Esophagus muscularis mucosa (tissue), 4 donors: ENCODE results near the gene POU5F1. TPM values are rescaled to one million over a fixed set of nuclear protein-coding genes. Genes with fewer than 3 reads are reported as not detected.
A peak's percentile ranks its signal among the peaks of the same experiment; 100 is the strongest.

ENCODE experiments used
- DNase-seq: peaks from one replicate; pipeline ENCODE4 v3.0.0-alpha.2; 2017; ENCODE audit errors: extremely low spot score
- H3K27ac ChIP-seq, 4 donors: fragments of 200-600 bp; sonication (generic); replicated peaks in 1 of 4; 1 replicate in 3 of 4; 2 replicates in 1 of 4; pipeline ENCODE4 v1.5.1; 2016 to 2019; ENCODE audit warnings: mild to moderate bottlenecking in 1 of 4
- H3K27me3 ChIP-seq, 4 donors: fragments of 200-600 bp; sonication (generic); one replicate each; pipeline versions ENCODE4 v1.5.1 to v1.6.0; 2016 to 2019
- H3K36me3 ChIP-seq, 4 donors: fragments of 200-600 bp; sonication (generic); one replicate each; pipeline ENCODE4 v1.5.1; 2016 to 2019
- H3K4me1 ChIP-seq, 4 donors: fragments of 200-600 bp; sonication (generic); one replicate each; pipeline ENCODE4 v1.5.1; 2016 to 2019
- H3K4me3 ChIP-seq, 4 donors: fragments of 200-600 bp; sonication (generic); 1 replicate in 2 of 4; 2 replicates in 2 of 4; pipeline ENCODE4 v1.5.1; 2016 to 2019; ENCODE audit warnings: mild to moderate bottlenecking in 4 of 4, moderate library complexity in 1 of 4
- H3K9me3 ChIP-seq, 4 donors: fragments of 200-600 bp; sonication (generic); 1 replicate in 3 of 4; 2 replicates in 1 of 4; pipeline ENCODE4 v1.5.1; 2016 to 2019
- EP300 ChIP-seq: sonication (generic); formaldehyde crosslinking; IDR thresholded peaks from one replicate; pipeline ENCODE4 v1.6.1; 2017; ENCODE audit warnings: antibody characterized with exemption
- POLR2A ChIP-seq: fragments of 450-650 bp; IDR thresholded peaks from one replicate; pipeline ENCODE4 v1.6.1; 2017; ENCODE audit warnings: antibody characterized with exemption, moderate library complexity, mild to moderate bottlenecking, low read depth
- POLR2AphosphoS5 ChIP-seq, 2 donors: sonication (generic); formaldehyde crosslinking; IDR thresholded peaks; one replicate each; pipeline ENCODE4 v1.6.1; 2017; ENCODE audit warnings: antibody characterized with exemption in 2 of 2
- WGBS: methylation state at CpG from one replicate; pipeline ENCODE4 v1.1.5; 2018; 5-methylcytosine and 5-hydroxymethylcytosine counted together
- intact Hi-C: fragments of 100-400 bp; cut with DNase I; formaldehyde crosslinking; loops from one replicate; pipeline ENCODE4 v1.15.1; 2023
- total RNA-seq, 4 donors: library from RNA; depleted of rRNA; stranded (reverse); fragments of >200 nt; gene quantifications; one replicate each; pipeline versions ENCODE4 v1.1.0 to v1.2.1, GENCODE V29; 2016
- TF ChIP-seq, protein P1 (sequence below), 3 experiments: fragments of 200-600 bp in 2 of 3; fragments of 450-650 bp in 1 of 3; sonication (generic) in 2 of 3; IDR thresholded peaks; one replicate each; pipeline ENCODE4 v1.5.1; 2017 to 2019; ENCODE audit warnings: antibody characterized with exemption in 3 of 3, mild to moderate bottlenecking in 2 of 3, moderate library complexity in 1 of 3

POU5F1 gene
- total RNA-seq, 4 donors from 2014 or later, result 1.3 TPM; not detected in 3

GRCh38 chr6:31158863-31159855 lies 11.3 kb downstream of the POU5F1 start:
- Histone ChIP-seq H3K4me1 (peaks cover 16 to 28% (median 26%) of the 10 kb centered on the region in 4 donors), H3K36me3 (peaks cover 4 to 33% (median 26%) of the 10 kb centered on the region in 4 donors), H3K27ac (peak overlapping the region; percentile 77 to 84 (median 81)), H3K9me3 (no peaks in the 10 kb centered on the region), H3K27me3 (no peaks in the 10 kb centered on the region), H3K4me3 (peak overlapping the region; percentile 60 to 71 (median 69))
- 9% methylated on average over 21 of the region's 35 CpGs for WGBS
- TF ChIP-seq EP300 (no peak), POLR2A (no peak), POLR2AphosphoS5 (IDR thresholded peaks at IDR 0.05) (no peak)
- TF ChIP-seq, protein P1, sequence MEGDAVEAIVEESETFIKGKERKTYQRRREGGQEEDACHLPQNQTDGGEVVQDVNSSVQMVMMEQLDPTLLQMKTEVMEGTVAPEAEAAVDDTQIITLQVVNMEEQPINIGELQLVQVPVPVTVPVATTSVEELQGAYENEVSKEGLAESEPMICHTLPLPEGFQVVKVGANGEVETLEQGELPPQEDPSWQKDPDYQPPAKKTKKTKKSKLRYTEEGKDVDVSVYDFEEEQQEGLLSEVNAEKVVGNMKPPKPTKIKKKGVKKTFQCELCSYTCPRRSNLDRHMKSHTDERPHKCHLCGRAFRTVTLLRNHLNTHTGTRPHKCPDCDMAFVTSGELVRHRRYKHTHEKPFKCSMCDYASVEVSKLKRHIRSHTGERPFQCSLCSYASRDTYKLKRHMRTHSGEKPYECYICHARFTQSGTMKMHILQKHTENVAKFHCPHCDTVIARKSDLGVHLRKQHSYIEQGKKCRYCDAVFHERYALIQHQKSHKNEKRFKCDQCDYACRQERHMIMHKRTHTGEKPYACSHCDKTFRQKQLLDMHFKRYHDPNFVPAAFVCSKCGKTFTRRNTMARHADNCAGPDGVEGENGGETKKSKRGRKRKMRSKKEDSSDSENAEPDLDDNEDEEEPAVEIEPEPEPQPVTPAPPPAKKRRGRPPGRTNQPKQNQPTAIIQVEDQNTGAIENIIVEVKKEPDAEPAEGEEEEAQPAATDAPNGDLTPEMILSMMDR (IDR thresholded peaks at IDR 0.05), result no peak
- intact Hi-C loops, result no loop called here
- DNase-seq, result no peak

DNA sequence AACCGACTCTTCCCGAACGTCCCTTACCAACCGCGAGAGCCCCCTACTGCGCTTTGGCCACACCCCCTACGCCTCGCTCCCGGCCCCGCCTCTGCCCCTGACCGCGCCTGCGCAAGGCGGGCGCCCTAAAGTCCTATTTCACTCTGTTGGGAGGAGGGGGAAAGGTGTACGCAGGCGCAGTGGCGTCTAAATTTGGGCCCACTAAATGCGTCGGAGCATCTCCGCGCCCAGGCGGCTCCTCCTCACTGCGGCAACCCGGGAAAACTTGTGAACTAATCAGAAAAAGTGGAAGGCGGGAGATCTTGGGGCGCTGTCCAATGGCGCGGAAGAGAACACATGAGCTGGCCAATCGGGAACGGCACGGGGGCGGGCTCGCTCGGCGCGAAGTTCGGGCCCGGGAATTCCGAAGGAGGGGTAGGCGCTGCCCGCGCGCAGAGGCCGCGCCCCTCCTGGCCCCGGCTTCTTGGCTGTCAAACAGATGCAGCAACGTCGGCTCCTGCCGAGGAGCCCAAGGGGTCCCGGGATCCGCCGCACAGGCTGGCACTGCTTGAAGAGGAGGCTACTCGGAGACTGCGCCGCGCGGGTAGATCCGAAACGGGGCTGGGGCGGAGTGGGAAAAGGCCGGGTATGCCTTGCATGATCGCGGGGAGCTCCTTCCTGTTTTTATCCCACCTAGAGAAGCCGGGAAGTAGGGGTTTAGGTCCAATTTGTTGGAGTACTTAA lies 12.2 kb downstream of the POU5F1 start, which contains the start of gene TCF19:
Gene TCF19 (plus strand): TSS at position 450 of the 723 bp plus-strand sequence. CDS start 881 bp downstream, outside the sequence.
- Histone ChIP-seq H3K9me3 (no peaks in the 10 kb centered on the region), H3K27me3 (no peaks in the 10 kb centered on the region), H3K27ac (peak within 1 kb of the TSS; percentile 77 to 84 (median 81)), H3K4me1 (peaks cover 16 to 28% (median 26%) of the 10 kb centered on the region in 4 donors), H3K4me3 (peak within 1 kb of the TSS; percentile 60 to 71 (median 69)), H3K36me3 (peaks cover 4 to 42% (median 33%) of the 10 kb centered on the region in 4 donors)
- intact Hi-C loops, result no loop called here
- under 1% methylated on average over 64 of the region's 65 CpGs for WGBS
- peak; percentile 100 for DNase-seq
- TF ChIP-seq POLR2AphosphoS5 (IDR thresholded peaks at IDR 0.05), result peak; percentile 55 to 92
- TF ChIP-seq, protein P1 (IDR thresholded peaks at IDR 0.05), result peak in 1 of 3 experiments; percentile 35
- no peak for TF ChIP-seq EP300

- 10% methylated on average over 13 of the region's 14 CpGs for WGBS
- Histone ChIP-seq H3K4me1 (peaks cover 16 to 28% (median 26%) of the 10 kb centered on the region in 4 donors), H3K9me3 (no peaks in the 10 kb centered on the region), H3K27ac (peak within 1 kb of the TSS; percentile 77 to 84 (median 81)), H3K36me3 (peaks cover 4 to 38% (median 31%) of the 10 kb centered on the region in 4 donors), H3K4me3 (peak within 1 kb of the TSS; percentile 60 to 71 (median 69)), H3K27me3 (no peaks in the 10 kb centered on the region)
- TF ChIP-seq EP300, result no peak
- TF ChIP-seq POLR2AphosphoS5 (IDR thresholded peaks at IDR 0.05), result no peak
- TF ChIP-seq POLR2A, result no peak
- TF ChIP-seq, protein P1 (IDR thresholded peaks at IDR 0.05), result no peak
- intact Hi-C loops, result no loop called here
- no peak for DNase-seq
These were observed 12.9 kb downstream of the POU5F1 start, which contains the start of gene CCHCR1 for GRCh38 chr6:31157513-31158139. TSS of gene CCHCR1 (minus strand) at chr6:31157802. CDS start at chr6:31157600, 202 bp downstream.

DNA sequence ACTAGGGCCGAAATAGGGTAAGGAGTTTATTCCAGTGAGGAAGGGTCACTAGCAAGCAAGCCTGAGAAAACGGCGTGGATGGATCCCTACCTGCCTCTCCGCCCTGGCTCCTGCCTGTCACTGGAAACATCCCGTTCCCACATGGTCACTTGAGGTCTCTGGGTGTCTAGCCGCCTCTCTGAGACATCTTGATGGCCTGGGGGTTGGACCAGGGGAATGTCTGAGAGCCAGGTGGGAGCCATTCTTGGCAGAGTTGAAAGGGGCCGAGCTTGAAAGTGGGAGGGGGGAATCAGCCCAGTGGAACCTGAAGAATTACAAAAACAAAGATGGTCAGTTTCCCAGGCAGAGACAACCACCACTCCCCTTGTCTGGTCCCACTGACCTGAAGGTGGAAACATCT lies 13.8 kb downstream of the POU5F1 start:
- TF ChIP-seq POLR2A, result no peak
- no peak for TF ChIP-seq EP300
- no peak for TF ChIP-seq POLR2AphosphoS5 (IDR thresholded peaks at IDR 0.05)
- TF ChIP-seq, protein P1 (IDR thresholded peaks at IDR 0.05), result no peak
- peaks cover 16 to 28% (median 26%) of the 10 kb centered on the region in 4 donors for H3K4me1 ChIP-seq
- H3K36me3 ChIP-seq, result peaks cover 4 to 29% (median 25%) of the 10 kb centered on the region in 4 donors
- DNase-seq, result no peak
- H3K4me3 ChIP-seq, result no peak overlapping the region
- H3K27ac ChIP-seq, result no peak overlapping the region
- H3K27me3 ChIP-seq, result no peaks in the 10 kb centered on the region
- no peaks in the 10 kb centered on the region for H3K9me3 ChIP-seq
- 97% methylated on average over 7 of the region's 7 CpGs for WGBS
- intact Hi-C loops, result no loop called here
